AG04450 (cell line): ENCODE data around the gene HYI. TPM values are rescaled to one million over a fixed set of nuclear protein-coding genes. Genes with fewer than 3 reads are reported as not detected.
A peak's percentile ranks its signal among the peaks of the same experiment; 100 is the strongest.

Experiments used
- CTCF ChIA-PET: fragments of 300-600, 350-600 bp; formaldehyde crosslinking; extraction: SDS; loops from one replicate; lab custom pipeline; 2022; ENCODE audit warnings: antibody characterized with exemption, inconsistent platforms; lab: Charles Lee
- POLR2A ChIA-PET: fragments of 350-600 bp; formaldehyde crosslinking; extraction: SDS; loops from one replicate; lab custom pipeline; 2021; ENCODE audit warnings: antibody characterized with exemption, inconsistent platforms; lab: Yijun Ruan, JAX
- DNase-seq: peaks from one replicate; pipeline ENCODE4 v3.0.0-alpha.2; 2011; ENCODE audit warnings: low read depth, low spot score
- H3K27ac ChIP-seq: one replicate; pipeline ENCODE4 v1.5.1; 2012; ENCODE audit warnings: low read depth, low read length, control low read depth
- H3K27me3 ChIP-seq: one replicate; pipeline ENCODE4 v1.6.0; 2012; ENCODE audit warnings: low read length; ENCODE audit not compliant: control insufficient read depth, insufficient read depth
- H3K4me3 ChIP-seq: 2 replicates; pipeline ENCODE4 v1.5.1; 2011; ENCODE audit warnings: mild to moderate bottlenecking, low read depth, low read length, control low read depth
- H3K9me3 ChIP-seq: 2 replicates; pipeline ENCODE4 v1.5.1; 2012; ENCODE audit warnings: low read length; ENCODE audit not compliant: control insufficient read depth, insufficient read depth
- polyA plus RNA-seq: library from polyadenylated mRNA; depleted of rRNA; stranded (reverse); fragments of >200 nt; gene quantifications from 2 replicates; pipeline ENCODE4 v1.2.3, GENCODE V29; 2011
- TF ChIP-seq, protein P1 (sequence below): IDR thresholded peaks from 2 replicates; pipeline ENCODE4 v1.5.1; 2011; ENCODE audit warnings: low read depth, low read length, control low read depth, inconsistent platforms

Gene HYI
- polyA plus RNA-seq, 1 experiment: 22.8 TPM

DNA sequence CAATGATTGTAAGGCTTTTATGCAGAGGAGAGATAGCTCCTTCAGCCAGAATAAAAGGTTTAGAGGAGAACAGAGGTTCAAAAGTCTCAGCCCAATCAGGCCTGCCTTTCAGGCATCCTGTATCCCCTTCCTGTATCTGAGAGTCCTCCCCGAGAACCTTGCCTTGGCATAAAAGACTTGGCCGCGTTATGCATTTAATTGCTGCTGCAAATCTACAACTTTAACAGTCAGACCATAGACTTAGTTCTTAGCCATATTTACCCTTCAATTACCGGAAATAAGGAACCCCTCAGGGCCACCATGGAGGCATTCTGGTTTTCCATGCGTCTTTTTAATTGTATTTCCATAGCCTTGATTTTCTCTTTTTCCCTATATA is 18.3 kb upstream of the HYI start:
- H3K27me3 ChIP-seq: no peaks in the 10 kb centered on the region
- TF ChIP-seq, protein P1, sequence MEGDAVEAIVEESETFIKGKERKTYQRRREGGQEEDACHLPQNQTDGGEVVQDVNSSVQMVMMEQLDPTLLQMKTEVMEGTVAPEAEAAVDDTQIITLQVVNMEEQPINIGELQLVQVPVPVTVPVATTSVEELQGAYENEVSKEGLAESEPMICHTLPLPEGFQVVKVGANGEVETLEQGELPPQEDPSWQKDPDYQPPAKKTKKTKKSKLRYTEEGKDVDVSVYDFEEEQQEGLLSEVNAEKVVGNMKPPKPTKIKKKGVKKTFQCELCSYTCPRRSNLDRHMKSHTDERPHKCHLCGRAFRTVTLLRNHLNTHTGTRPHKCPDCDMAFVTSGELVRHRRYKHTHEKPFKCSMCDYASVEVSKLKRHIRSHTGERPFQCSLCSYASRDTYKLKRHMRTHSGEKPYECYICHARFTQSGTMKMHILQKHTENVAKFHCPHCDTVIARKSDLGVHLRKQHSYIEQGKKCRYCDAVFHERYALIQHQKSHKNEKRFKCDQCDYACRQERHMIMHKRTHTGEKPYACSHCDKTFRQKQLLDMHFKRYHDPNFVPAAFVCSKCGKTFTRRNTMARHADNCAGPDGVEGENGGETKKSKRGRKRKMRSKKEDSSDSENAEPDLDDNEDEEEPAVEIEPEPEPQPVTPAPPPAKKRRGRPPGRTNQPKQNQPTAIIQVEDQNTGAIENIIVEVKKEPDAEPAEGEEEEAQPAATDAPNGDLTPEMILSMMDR: no peak
- CTCF ChIA-PET: interaction anchor here (1.4 kb wide), 1 partner anchor 18 kb away, joined by 4 read pairs; the partner anchor contains the start of gene HYI
- peak overlapping the region; percentile 80 for H3K27ac ChIP-seq
- POLR2A ChIA-PET: no interaction called here
- DNase-seq: no peak
- H3K4me3 ChIP-seq: no peak overlapping the region
- peaks cover 16% of the 10 kb centered on the region; the same call in 1 of the 2 replicates for H3K9me3 ChIP-seq

DNA sequence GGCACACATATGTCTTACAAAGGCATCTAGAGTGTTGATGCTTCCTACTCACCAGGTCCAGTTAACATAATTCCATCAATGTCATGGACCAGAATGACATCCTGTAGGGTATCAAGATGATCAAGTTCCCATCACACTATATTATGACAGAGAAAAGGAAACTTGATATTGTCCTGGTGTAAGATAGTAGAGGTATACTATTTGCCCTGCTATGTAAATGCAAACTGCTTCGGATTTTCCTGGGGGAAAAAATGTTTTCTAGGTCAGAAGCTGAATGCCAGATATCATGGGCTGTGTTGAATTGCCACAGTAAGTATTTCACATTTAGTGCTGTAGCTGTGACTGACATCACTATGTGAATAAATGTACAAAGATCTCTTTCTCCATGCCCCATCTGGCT is 16.2 kb upstream of the HYI start:
- Histone ChIP-seq H3K4me3 (no peak overlapping the region), H3K27ac (no peak overlapping the region), H3K27me3 (no peaks in the 10 kb centered on the region), H3K9me3 (peaks cover 16% of the 10 kb centered on the region; the same call in 1 of the 2 replicates)
- ChIA-PET CTCF (no interaction called here), POLR2A (no interaction called here)
- DNase-seq: no peak
- TF ChIP-seq, protein P1: no peak

DNA sequence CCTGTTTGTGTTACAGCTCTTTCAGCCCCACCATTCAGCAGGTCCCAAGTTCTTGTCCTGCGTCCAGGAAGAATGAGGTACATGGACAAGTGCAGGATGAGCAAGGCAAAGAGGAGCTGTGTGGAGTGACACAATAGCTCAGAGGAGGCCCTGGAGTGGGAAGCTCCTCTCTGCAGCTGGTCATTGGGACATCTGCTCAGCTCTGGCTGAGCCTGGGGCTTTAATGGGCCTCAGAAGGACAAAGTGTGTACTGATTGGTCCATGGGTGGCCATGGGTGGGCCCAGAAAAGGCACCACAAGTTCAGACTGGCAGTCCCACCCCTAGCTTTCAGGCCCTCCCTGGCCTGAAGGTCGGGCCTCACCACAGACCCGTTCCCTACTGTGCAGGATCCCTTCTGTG is 14.7 kb upstream of the HYI start:
- H3K4me3 ChIP-seq: no peak overlapping the region
- H3K27ac ChIP-seq: no peak overlapping the region
- TF ChIP-seq, protein P1: no peak
- CTCF ChIA-PET: no interaction called here
- H3K27me3 ChIP-seq: no peaks in the 10 kb centered on the region
- peaks cover 16% of the 10 kb centered on the region; the same call in 1 of the 2 replicates for H3K9me3 ChIP-seq
- DNase-seq: no peak
- POLR2A ChIA-PET: no interaction called here

DNA sequence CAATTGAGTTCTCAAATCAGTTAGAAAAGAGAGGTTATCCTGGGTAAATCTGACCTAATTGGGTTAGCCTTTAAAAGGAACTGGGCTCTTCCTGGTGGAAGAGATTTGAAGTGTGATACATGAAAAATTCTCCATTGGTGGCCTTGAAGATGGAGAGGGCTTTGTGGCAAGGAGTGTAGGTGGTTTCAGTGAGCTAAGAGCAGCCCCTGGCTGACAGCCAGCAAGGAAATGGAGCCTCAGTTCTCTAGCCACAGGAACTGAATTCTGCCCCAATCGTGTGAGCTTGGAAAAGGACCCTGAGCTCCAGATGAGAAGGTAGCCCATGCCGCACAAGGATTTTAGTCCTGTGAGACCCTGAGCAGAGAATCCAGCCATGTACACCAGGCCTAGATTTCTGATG is 12.7 kb upstream of the HYI start:
- H3K27ac ChIP-seq: no peak overlapping the region
- TF ChIP-seq, protein P1: no peak
- H3K27me3 ChIP-seq: no peaks in the 10 kb centered on the region
- H3K9me3 ChIP-seq: peaks cover 18% of the 10 kb centered on the region
- POLR2A ChIA-PET: no interaction called here
- no peak for DNase-seq
- no peak overlapping the region for H3K4me3 ChIP-seq
- CTCF ChIA-PET: no interaction called here

DNA sequence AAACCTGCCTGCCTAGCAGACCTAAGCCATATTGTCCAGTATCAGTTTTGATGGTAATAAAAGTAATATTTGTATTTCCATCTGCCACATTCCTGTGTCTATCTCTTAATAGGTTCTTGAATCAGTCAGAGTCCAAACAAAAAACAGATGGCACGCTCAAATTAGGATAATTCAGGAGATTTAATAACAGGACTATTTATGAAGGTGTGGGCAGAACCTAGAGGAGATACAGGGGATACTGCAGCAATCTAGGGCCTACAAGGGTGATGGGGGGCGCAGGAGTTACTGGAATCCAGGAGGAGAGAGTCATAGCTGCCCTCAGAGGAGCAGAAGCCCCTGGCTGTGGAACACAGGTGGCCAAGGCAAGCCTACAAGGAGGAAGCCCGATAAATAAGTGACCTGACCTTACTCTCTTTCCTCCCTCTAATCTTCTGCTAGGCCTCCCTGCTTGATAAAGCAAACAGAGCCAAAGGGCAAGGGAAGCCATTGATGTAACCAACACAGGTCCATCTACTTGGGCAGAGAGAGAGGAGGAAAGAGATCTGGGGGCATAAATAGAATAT is 11.9 kb upstream of the HYI start:
- ChIA-PET POLR2A (no interaction called here), CTCF (no interaction called here)
- peaks cover 20% of the 10 kb centered on the region for H3K9me3 ChIP-seq
- no peaks in the 10 kb centered on the region for H3K27me3 ChIP-seq
- no peak overlapping the region for H3K27ac ChIP-seq
- TF ChIP-seq, protein P1: no peak
- H3K4me3 ChIP-seq: no peak overlapping the region
- no peak for DNase-seq
